HepG2 (cell line): ENCODE data around the gene SYDE1. TPM values are rescaled to one million over a fixed set of nuclear protein-coding genes. Genes with fewer than 3 reads are reported as not detected.

Experiments used
- ATAC-seq: fragments of 200-7000 bp; cut with Tn5 transposase; 3 replicates; pipeline ENCODE4 v1.9.1; 2020; ENCODE audit warnings: mild to moderate bottlenecking, moderate library complexity
- BruUV-seq: library from RNA; stranded (reverse); fragments of 400-500 nt; replicated peaks from 2 replicates; lab custom pipeline; 2021; lab: Mats Ljungman, UMichigan
- CTCF ChIA-PET: fragments of 300-600 bp; formaldehyde crosslinking; extraction: SDS; loops from one replicate; lab custom pipeline; 2021; ENCODE audit warnings: low total read pairs, inconsistent platforms, low intra/inter-chr PET ratio; lab: Yijun Ruan, JAX
- POLR2A ChIA-PET: fragments of 350-600 bp; sonication (Branson Sonifier 250); formaldehyde crosslinking; loops from one replicate; lab custom pipeline; 2020; ENCODE audit warnings: antibody characterized with exemption, inconsistent platforms; lab: Yijun Ruan, JAX
- DNase-seq: peaks from one replicate; pipeline ENCODE4 v3.0.0-alpha.2; 2015; ENCODE audit warnings: low spot score
- FAIRE-seq: peaks from 3 replicates; lab custom pipeline; 2011; peaks lifted over from hg19 to GRCh38; lab: Jason Lieb, UNC
- H2AFZ ChIP-seq: one replicate; pipeline ENCODE4 v1.6.1; 2011; ENCODE audit warnings: low read length, inconsistent platforms
- H3K27ac ChIP-seq: fragments of 300-600 bp; 3 replicates; pipeline ENCODE4 v1.8.0; 2011; ENCODE audit warnings: mixed run types, mild to moderate bottlenecking, mixed read lengths, low read length, inconsistent platforms; ENCODE audit not compliant: insufficient read depth; ENCODE audit errors: extremely low read length
- H3K27me3 ChIP-seq, 2 experiments: fragments of 200-600 bp in 1 of 2; 2 replicates in 1 of 2; 3 replicates in 1 of 2; pipeline versions ENCODE4 v1.6.0 to v1.8.0; 2011; ENCODE audit warnings: low read length in 2 of 2, mild to moderate bottlenecking in 2 of 2, moderate library complexity in 2 of 2, inconsistent platforms in 1 of 2; ENCODE audit not compliant: insufficient read depth in 2 of 2, control insufficient read depth in 1 of 2
- H3K36me3 ChIP-seq, 2 experiments: fragments of 200-600 bp in 1 of 2; replicated peaks in 1 of 2; 2 replicates in 1 of 2; 3 replicates in 1 of 2; pipeline versions ENCODE4 v1.5.1 to v1.8.0; 2011; ENCODE audit warnings: low read length in 2 of 2, inconsistent platforms in 1 of 2; ENCODE audit not compliant: insufficient read depth in 2 of 2, control insufficient read depth in 1 of 2
- H3K4me1 ChIP-seq: 2 replicates; pipeline ENCODE4 v1.5.1; 2012; ENCODE audit warnings: low read length, inconsistent platforms; ENCODE audit not compliant: insufficient read depth
- H3K4me2 ChIP-seq: 2 replicates; pipeline ENCODE4 v1.6.0; 2011; ENCODE audit warnings: low read depth, low read length, inconsistent platforms
- H3K4me3 ChIP-seq, 3 experiments: fragments of 200-600 bp in 1 of 3; sonication (generic), shearing (Covaris generic) in 1 of 3; replicated peaks in 1 of 3; 2 replicates each; pipeline ENCODE4 v1.5.1; 2011 to 2016; ENCODE audit warnings: low read length in 3 of 3, inconsistent platforms in 2 of 3, low read depth in 2 of 3, mild to moderate bottlenecking in 2 of 3, control low read depth in 1 of 3, mixed read lengths in 1 of 3; ENCODE audit not compliant: insufficient read depth in 1 of 3
- H3K79me2 ChIP-seq: one replicate; pipeline ENCODE4 v1.6.1; 2011; ENCODE audit warnings: low read length, inconsistent platforms; ENCODE audit not compliant: insufficient read depth
- H3K9ac ChIP-seq: 2 replicates; pipeline ENCODE4 v1.6.0; 2011; ENCODE audit warnings: mild to moderate bottlenecking, low read depth, low read length, inconsistent platforms; ENCODE audit not compliant: insufficient read depth
- H3K9me3 ChIP-seq: 2 replicates; pipeline ENCODE4 v1.5.1; 2012; ENCODE audit warnings: mild to moderate bottlenecking, low read length
- H4K20me1 ChIP-seq: 2 replicates; pipeline ENCODE4 v1.6.0; 2011; ENCODE audit warnings: inconsistent platforms, mild to moderate bottlenecking, low read length, moderate library complexity; ENCODE audit not compliant: insufficient read depth
- AGO2 ChIP-seq: fragments of 200-400 bp; formaldehyde crosslinking; optimal IDR thresholded peaks from 2 replicates; pipeline ENCODE3; 2017; ENCODE audit warnings: mild to moderate bottlenecking, low read depth, low read length, moderate library complexity
- ATF7 ChIP-seq, 2 experiments: fragments of 450-650 bp in 1 of 2; sonication (generic) in 1 of 2; formaldehyde crosslinking in 1 of 2; IDR thresholded peaks; 2 replicates each; pipeline versions ENCODE4 v1.4.0 to v1.6.1; 2016 to 2020; ENCODE audit warnings: antibody characterized with exemption in 1 of 2, mild to moderate bottlenecking in 1 of 2, missing genetic modification reagents in 1 of 2
- FOXK1 ChIP-seq: sonication (generic); formaldehyde crosslinking; IDR thresholded peaks from 2 replicates; pipeline ENCODE4 v1.4.0; 2020; ENCODE audit warnings: low read depth, missing genetic modification reagents, borderline replicate concordance
- FOXP1 ChIP-seq, 2 experiments: fragments of 450-650 bp in 1 of 2; IDR thresholded peaks; 2 replicates each; pipeline ENCODE4 v1.6.1; 2017 to 2018; ENCODE audit warnings: antibody characterized with exemption in 1 of 2
- MLLT10 ChIP-seq: sonication (generic); formaldehyde crosslinking; IDR thresholded peaks from 2 replicates; pipeline ENCODE4 v1.4.0; 2020; ENCODE audit warnings: missing genetic modification reagents
- NCOA5 ChIP-seq: sonication (generic); formaldehyde crosslinking; IDR thresholded peaks from 2 replicates; pipeline ENCODE4 v1.4.0; 2020; ENCODE audit warnings: missing genetic modification reagents
- PHB2 ChIP-seq: fragments of 450-650 bp; IDR thresholded peaks from 2 replicates; pipeline ENCODE4 v1.6.1; 2018; ENCODE audit not compliant: partially characterized antibody
- POLR2AphosphoS2 ChIP-seq: IDR thresholded peaks from 2 replicates; pipeline ENCODE4 v1.6.1; 2011; ENCODE audit warnings: low read depth, low read length, improper control_type of control experiment
- PRMT3 ChIP-seq: sonication (generic); formaldehyde crosslinking; IDR thresholded peaks from 2 replicates; pipeline ENCODE4 v1.8.1; 2022; ENCODE audit warnings: low read depth, mild to moderate bottlenecking, moderate library complexity, missing genetic modification reagents, borderline replicate concordance
- RBFOX2 ChIP-seq: fragments of 200-400 bp; formaldehyde crosslinking; IDR thresholded peaks from 2 replicates; pipeline ENCODE4 v1.6.1; 2017; ENCODE audit warnings: low read depth, mild to moderate bottlenecking, low read length
- SATB2 ChIP-seq: sonication (generic); formaldehyde crosslinking; IDR thresholded peaks from 2 replicates; pipeline ENCODE4 v1.5.0; 2020; ENCODE audit warnings: missing genetic modification reagents
- SETDB1 ChIP-seq: sonication (generic); formaldehyde crosslinking; IDR thresholded peaks from 2 replicates; pipeline ENCODE4 v1.5.1; 2020; ENCODE audit warnings: missing genetic modification reagents, mild to moderate bottlenecking, borderline replicate concordance
- SOX5 ChIP-seq: IDR thresholded peaks from 2 replicates; pipeline ENCODE4 v1.6.1; 2016; ENCODE audit warnings: borderline replicate concordance
- ZC3H13 ChIP-seq: sonication (generic); formaldehyde crosslinking; IDR thresholded peaks from 2 replicates; pipeline ENCODE4 v1.8.1; 2023; ENCODE audit warnings: mild to moderate bottlenecking, missing genetic modification reagents, moderate library complexity
- ZEB1 ChIP-seq: IDR thresholded peaks from 2 replicates; pipeline ENCODE4 v1.6.1; 2012; ENCODE audit warnings: mild to moderate bottlenecking, low read depth, inconsistent platforms; ENCODE audit not compliant: insufficient replicate concordance
- ZNF816 ChIP-seq: sonication (generic); formaldehyde crosslinking; IDR thresholded peaks from 2 replicates; pipeline ENCODE4 v1.8.0; 2022; ENCODE audit warnings: missing genetic modification reagents, mild to moderate bottlenecking, borderline replicate concordance
- WGBS: methylation state at CpG from one replicate; pipeline ENCODE4 v1.1.6; 2017; ENCODE audit warnings: low lambda C conversion rate; 5-methylcytosine and 5-hydroxymethylcytosine counted together
- in situ Hi-C: cut with HindIII; loops from 2 replicates; pipeline ENCODE4 v1.10.0; 2017; ENCODE audit warnings: low pct_unique_long_range_greater_than_20kb; ENCODE audit not compliant: extremely low pct_ligation_motif_present
- intact Hi-C: fragments of 100-400 bp; cut with micrococcal nuclease; formaldehyde crosslinking; loops from one replicate; pipeline ENCODE4 v1.10.0; 2022; ENCODE audit not compliant: unreplicated experiment
- polyA plus RNA-seq, 8 experiments: library from polyadenylated mRNA; depleted of rRNA in 3 of 8; stranded (reverse) in 7 of 8; unstranded in 1 of 8; fragments of >200 nt; fragmentation: Illumina TruSeq in 4 of 8; extraction: Trizol in 4 of 8; gene quantifications; 2 replicates each; pipeline versions ENCODE4 v1.2.1 to v1.2.3, GENCODE V29; 2011 to 2016; ENCODE audit warnings: low read depth in 4 of 8, missing spikeins in 1 of 8, mixed read lengths in 1 of 8; ENCODE audit not compliant: insufficient read depth in 1 of 8
- total RNA-seq, 5 experiments: library from RNA; depleted of rRNA; stranded (reverse); fragments of >200 nt; fragmentation: Illumina TruSeq; extraction: Trizol; gene quantifications; 2 replicates each; pipeline ENCODE4 v1.2.3, GENCODE V29; 2016; ENCODE audit warnings: low read depth in 1 of 5
- TF ChIP-seq, protein P1 (sequence below): sonication (generic); formaldehyde crosslinking; IDR thresholded peaks from 2 replicates; pipeline ENCODE4 v1.5.1; 2020; ENCODE audit warnings: mild to moderate bottlenecking, missing genetic modification reagents, moderate library complexity
- TF ChIP-seq, protein P2 (sequence below): sonication (generic); formaldehyde crosslinking; IDR thresholded peaks from 2 replicates; pipeline ENCODE4 v1.5.0; 2020; ENCODE audit warnings: mild to moderate bottlenecking, missing genetic modification reagents, borderline replicate concordance

Gene SYDE1
- total and polyA plus RNA-seq, 2 of the 13 experiments (the other 11 are each of a cell fraction or from before 2014, with no cell fraction given): 4.3 to 13.6 TPM

- in situ Hi-C loops: no loop called here
- intact Hi-C loops: no loop called here
- DNase-seq (no peak), ATAC-seq (no peak), FAIRE-seq (no peak)
- no peaks in the 10 kb centered on the region for H3K79me2 ChIP-seq
- ChIA-PET POLR2A (interaction anchor here (0.6 to 1.9 kb wide), 2 partner anchors 9 to 10 kb away, joined by 3 to 9 read pairs; a partner anchor contains a TSS), CTCF (no interaction called here)
- H3K4me2 ChIP-seq: no peak overlapping the region
- peaks cover 43 to 75% of the 10 kb centered on the region in 2 experiments for H3K36me3 ChIP-seq
- H3K4me1 ChIP-seq: peaks cover 7% of the 10 kb centered on the region
- no peaks in the 10 kb centered on the region for H3K27me3 ChIP-seq
- BruUV-seq: no TSS peak
- no peak overlapping the region for H3K27ac ChIP-seq
- no peak overlapping the region for H3K4me3 ChIP-seq
- no peak overlapping the region for H2AFZ ChIP-seq
- no peak overlapping the region for H3K9ac ChIP-seq
- 96% methylated on average over 8 of the region's 23 CpGs for WGBS
- H4K20me1 ChIP-seq: no peaks in the 10 kb centered on the region
- H3K9me3 ChIP-seq: no peaks in the 10 kb centered on the region
- peak; percentile 65; the same call in 1 of the 2 replicates for TF ChIP-seq ZC3H13 (CRISPR knock-in tag)
- no peak for TF ChIP-seq MLLT10 (CRISPR knock-in tag)
- TF ChIP-seq ATF7 (IDR thresholded peaks at IDR 0.05): no peak
- TF ChIP-seq ATF7 (CRISPR knock-in tag; IDR thresholded peaks at IDR 0.05): no peak
- TF ChIP-seq FOXP1 (IDR thresholded peaks at IDR 0.05): no peak
- TF ChIP-seq FOXP1 (CRISPR knock-in tag; IDR thresholded peaks at IDR 0.05): no peak
- 0 out of 2 replicates have a peak, but pooled peaks have one; percentile 6 for TF ChIP-seq POLR2AphosphoS2
- no peak for TF ChIP-seq NCOA5 (CRISPR knock-in tag)
- no peak for TF ChIP-seq PRMT3
- TF ChIP-seq SETDB1 (CRISPR knock-in tag): no peak
- no peak for TF ChIP-seq ZNF816
- TF ChIP-seq, protein P1, sequence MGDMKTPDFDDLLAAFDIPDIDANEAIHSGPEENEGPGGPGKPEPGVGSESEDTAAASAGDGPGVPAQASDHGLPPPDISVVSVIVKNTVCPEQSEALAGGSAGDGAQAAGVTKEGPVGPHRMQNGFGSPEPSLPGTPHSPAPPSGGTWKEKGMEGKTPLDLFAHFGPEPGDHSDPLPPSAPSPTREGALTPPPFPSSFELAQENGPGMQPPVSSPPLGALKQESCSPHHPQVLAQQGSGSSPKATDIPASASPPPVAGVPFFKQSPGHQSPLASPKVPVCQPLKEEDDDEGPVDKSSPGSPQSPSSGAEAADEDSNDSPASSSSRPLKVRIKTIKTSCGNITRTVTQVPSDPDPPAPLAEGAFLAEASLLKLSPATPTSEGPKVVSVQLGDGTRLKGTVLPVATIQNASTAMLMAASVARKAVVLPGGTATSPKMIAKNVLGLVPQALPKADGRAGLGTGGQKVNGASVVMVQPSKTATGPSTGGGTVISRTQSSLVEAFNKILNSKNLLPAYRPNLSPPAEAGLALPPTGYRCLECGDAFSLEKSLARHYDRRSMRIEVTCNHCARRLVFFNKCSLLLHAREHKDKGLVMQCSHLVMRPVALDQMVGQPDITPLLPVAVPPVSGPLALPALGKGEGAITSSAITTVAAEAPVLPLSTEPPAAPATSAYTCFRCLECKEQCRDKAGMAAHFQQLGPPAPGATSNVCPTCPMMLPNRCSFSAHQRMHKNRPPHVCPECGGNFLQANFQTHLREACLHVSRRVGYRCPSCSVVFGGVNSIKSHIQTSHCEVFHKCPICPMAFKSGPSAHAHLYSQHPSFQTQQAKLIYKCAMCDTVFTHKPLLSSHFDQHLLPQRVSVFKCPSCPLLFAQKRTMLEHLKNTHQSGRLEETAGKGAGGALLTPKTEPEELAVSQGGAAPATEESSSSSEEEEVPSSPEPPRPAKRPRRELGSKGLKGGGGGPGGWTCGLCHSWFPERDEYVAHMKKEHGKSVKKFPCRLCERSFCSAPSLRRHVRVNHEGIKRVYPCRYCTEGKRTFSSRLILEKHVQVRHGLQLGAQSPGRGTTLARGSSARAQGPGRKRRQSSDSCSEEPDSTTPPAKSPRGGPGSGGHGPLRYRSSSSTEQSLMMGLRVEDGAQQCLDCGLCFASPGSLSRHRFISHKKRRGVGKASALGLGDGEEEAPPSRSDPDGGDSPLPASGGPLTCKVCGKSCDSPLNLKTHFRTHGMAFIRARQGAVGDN: peak; percentile 3; the same call in 1 of the 2 replicates
- peak; percentile 42; the same call in 1 of the 2 replicates for TF ChIP-seq RBFOX2
- no peak for TF ChIP-seq PHB2
- TF ChIP-seq SOX5 (CRISPR knock-in tag): no peak
- TF ChIP-seq FOXK1 (CRISPR knock-in tag): no peak
- no peak for TF ChIP-seq ZEB1
- TF ChIP-seq, protein P2, sequence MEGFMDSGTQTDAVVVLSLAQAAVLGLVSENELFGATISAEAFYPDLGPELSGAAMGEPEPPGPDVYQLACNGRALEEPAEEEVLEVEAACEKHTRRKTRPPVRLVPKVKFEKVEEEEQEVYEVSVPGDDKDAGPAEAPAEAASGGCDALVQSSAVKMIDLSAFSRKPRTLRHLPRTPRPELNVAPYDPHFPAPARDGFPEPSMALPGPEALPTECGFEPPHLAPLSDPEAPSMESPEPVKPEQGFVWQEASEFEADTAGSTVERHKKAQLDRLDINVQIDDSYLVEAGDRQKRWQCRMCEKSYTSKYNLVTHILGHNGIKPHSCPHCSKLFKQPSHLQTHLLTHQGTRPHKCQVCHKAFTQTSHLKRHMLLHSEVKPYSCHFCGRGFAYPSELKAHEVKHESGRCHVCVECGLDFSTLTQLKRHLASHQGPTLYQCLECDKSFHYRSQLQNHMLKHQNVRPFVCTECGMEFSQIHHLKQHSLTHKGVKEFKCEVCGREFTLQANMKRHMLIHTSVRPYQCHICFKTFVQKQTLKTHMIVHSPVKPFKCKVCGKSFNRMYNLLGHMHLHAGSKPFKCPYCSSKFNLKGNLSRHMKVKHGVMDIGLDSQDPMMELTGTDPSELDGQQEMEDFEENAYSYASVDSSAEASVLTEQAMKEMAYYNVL: no peak
- no peak for TF ChIP-seq SATB2 (CRISPR knock-in tag)
- peak; percentile 90 for TF ChIP-seq AGO2
Observed at GRCh38 chr19:15115762-15116615, 8.8 kb downstream of the SYDE1 start.
